Mesenchymal stem cell (in vitro differentiated cells and primary cell): Measurements from ENCODE around the gene SH3PXD2A.

Source experiments
- DNase-seq: peaks from one replicate; pipeline ENCODE4 v3.0.0-alpha.2; 2013
- H2AFZ ChIP-seq: one replicate; pipeline ENCODE4 v1.6.1; 2013; ENCODE audit warnings: low read depth, mild to moderate bottlenecking, control low read depth, inconsistent platforms, low read length, moderate library complexity
- H2AK5ac ChIP-seq: 2 replicates; pipeline ENCODE4 v1.6.1; 2013; ENCODE audit warnings: low read length, moderate library complexity, mild to moderate bottlenecking, inconsistent platforms; ENCODE audit not compliant: severe bottlenecking
- H2BK120ac ChIP-seq: one replicate; pipeline ENCODE4 v1.6.1; 2013; ENCODE audit warnings: low read depth, mild to moderate bottlenecking, inconsistent platforms, low read length, moderate library complexity
- H2BK12ac ChIP-seq, 2 experiments: one replicate each; pipeline ENCODE4 v1.6.1; 2013; ENCODE audit warnings: inconsistent platforms in 2 of 2, low read length in 2 of 2, mild to moderate bottlenecking in 2 of 2, moderate library complexity in 2 of 2, control low read depth in 1 of 2
- H2BK15ac ChIP-seq: one replicate; pipeline ENCODE4 v1.6.1; 2013; ENCODE audit warnings: mild to moderate bottlenecking, low read depth, inconsistent platforms; ENCODE audit not compliant: poor library complexity, severe bottlenecking
- H2BK5ac ChIP-seq: 2 replicates; pipeline ENCODE4 v1.6.1; 2013; ENCODE audit warnings: low read depth, mild to moderate bottlenecking, low read length, control low read depth, inconsistent platforms; ENCODE audit not compliant: poor library complexity, severe bottlenecking
- H3K14ac ChIP-seq, 2 experiments: one replicate each; pipeline ENCODE4 v1.6.1; 2013; ENCODE audit warnings: inconsistent platforms in 2 of 2, low read length in 2 of 2, control low read depth in 1 of 2, mild to moderate bottlenecking in 1 of 2, moderate library complexity in 1 of 2
- H3K18ac ChIP-seq, 2 experiments: one replicate each; pipeline ENCODE4 v1.6.1; 2013; ENCODE audit warnings: inconsistent platforms in 2 of 2, low read length in 2 of 2, control low read depth in 1 of 2, low read depth in 1 of 2, mild to moderate bottlenecking in 1 of 2
- H3K23ac ChIP-seq, 2 experiments: one replicate each; pipeline ENCODE4 v1.6.1; 2013; ENCODE audit warnings: inconsistent platforms in 2 of 2, low read length in 2 of 2, mild to moderate bottlenecking in 2 of 2, moderate library complexity in 2 of 2, control low read depth in 1 of 2
- H3K27ac ChIP-seq: 2 replicates; pipeline ENCODE4 v1.5.1; 2013; ENCODE audit warnings: mild to moderate bottlenecking, moderate library complexity, low read length, control low read depth, inconsistent platforms; ENCODE audit not compliant: poor library complexity, severe bottlenecking
- H3K27me3 ChIP-seq, 2 experiments: 2 replicates each; pipeline versions ENCODE4 v1.6.1 to v1.7.0; 2013; ENCODE audit warnings: low read length in 2 of 2, mild to moderate bottlenecking in 2 of 2, moderate library complexity in 2 of 2, control low read depth in 1 of 2, inconsistent platforms in 1 of 2; ENCODE audit not compliant: control insufficient read depth in 1 of 2, insufficient read depth in 1 of 2
- H3K36me3 ChIP-seq, 2 experiments: 2 replicates each; pipeline versions ENCODE4 v1.6.1 to v1.7.0; 2013; ENCODE audit warnings: low read length in 2 of 2, control low read depth in 1 of 2, inconsistent platforms in 1 of 2, low read depth in 1 of 2, mild to moderate bottlenecking in 1 of 2; ENCODE audit not compliant: insufficient read depth in 2 of 2, control insufficient read depth in 1 of 2
- H3K4ac ChIP-seq, 2 experiments: one replicate each; pipeline ENCODE4 v1.6.1; 2013; ENCODE audit warnings: inconsistent platforms in 2 of 2, low read length in 2 of 2, mild to moderate bottlenecking in 2 of 2, moderate library complexity in 2 of 2, control low read depth in 1 of 2, low read depth in 1 of 2
- H3K4me1 ChIP-seq: 2 replicates; pipeline ENCODE4 v1.6.1; 2013; ENCODE audit warnings: low read depth, low read length, control low read depth; ENCODE audit not compliant: control insufficient read depth, insufficient read depth
- H3K4me2 ChIP-seq: 2 replicates; pipeline ENCODE4 v1.6.1; 2013; ENCODE audit warnings: low read length, mild to moderate bottlenecking, inconsistent platforms; ENCODE audit not compliant: poor library complexity, severe bottlenecking
- H3K4me3 ChIP-seq, 2 experiments: 2 replicates each; pipeline versions ENCODE4 v1.5.1 to v1.7.0; 2013; ENCODE audit warnings: low read length in 2 of 2, mild to moderate bottlenecking in 2 of 2, control low read depth in 1 of 2, low read depth in 1 of 2; ENCODE audit not compliant: insufficient read depth in 1 of 2
- H3K79me1 ChIP-seq: replicated peaks from 2 replicates; pipeline ENCODE4 v1.6.1; 2013; ENCODE audit warnings: mild to moderate bottlenecking, control low read depth, low read length, inconsistent platforms; ENCODE audit not compliant: poor library complexity, severe bottlenecking
- H3K9ac ChIP-seq: 2 replicates; pipeline ENCODE4 v1.7.0; 2013; ENCODE audit warnings: mild to moderate bottlenecking, low read length, moderate library complexity
- H3K9me3 ChIP-seq: 2 replicates; pipeline ENCODE4 v1.7.0; 2013; ENCODE audit warnings: mild to moderate bottlenecking, low read length; ENCODE audit not compliant: control insufficient read depth
- H4K8ac ChIP-seq: one replicate; pipeline ENCODE4 v1.6.1; 2013; ENCODE audit warnings: inconsistent platforms, mild to moderate bottlenecking, low read length, moderate library complexity
- H4K91ac ChIP-seq: one replicate; pipeline ENCODE4 v1.6.1; 2013; ENCODE audit warnings: mild to moderate bottlenecking, low read length, inconsistent platforms
- WGBS: methylation state at CpG from one replicate; pipeline ENCODE4 v1.1.7; 2013; ENCODE audit warnings: mixed read lengths; 5-methylcytosine and 5-hydroxymethylcytosine counted together

The SH3PXD2A gene

DNA sequence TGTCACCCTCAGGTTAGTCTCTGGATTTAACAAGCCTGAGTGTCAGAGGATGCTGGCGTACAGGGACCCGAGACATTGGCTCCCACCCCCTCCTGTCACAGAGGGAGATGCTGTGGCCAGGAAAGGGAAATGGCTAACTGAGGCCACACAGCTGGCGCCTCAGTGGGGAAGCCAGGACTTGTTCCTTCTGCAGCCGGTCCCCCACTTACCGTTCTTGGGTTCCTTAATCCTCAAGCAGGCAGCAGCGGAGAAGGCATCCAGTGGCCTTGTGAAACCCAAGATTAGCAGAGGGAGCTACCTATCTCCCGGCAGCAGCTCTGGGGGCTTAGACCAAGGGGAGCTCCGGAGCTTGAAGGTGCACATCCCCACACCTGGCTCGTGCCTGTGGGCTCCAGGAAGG lies 296.5 kb downstream of the SH3PXD2A start:
- no peak overlapping the region for H2BK5ac ChIP-seq
- no peak overlapping the region for H3K4ac ChIP-seq
- DNase-seq, result no peak
- no peak overlapping the region for H3K4me3 ChIP-seq
- H3K36me3 ChIP-seq, result no peaks in the 10 kb centered on the region
- H4K8ac ChIP-seq, result no peak overlapping the region
- no peaks in the 10 kb centered on the region for H3K79me1 ChIP-seq
- H3K27ac ChIP-seq, result no peak overlapping the region
- 77% methylated on average over 9 of the region's 9 CpGs for WGBS
- H3K4me2 ChIP-seq, result no peak overlapping the region
- H3K4me1 ChIP-seq, result peaks cover 15% of the 10 kb centered on the region
- no peak overlapping the region for H2AFZ ChIP-seq
- no peak overlapping the region for H2BK12ac ChIP-seq
- peak overlapping the region in 1 of 2 experiments; percentile 11 for H3K14ac ChIP-seq
- H2BK120ac ChIP-seq, result no peak overlapping the region
- H4K91ac ChIP-seq, result no peak overlapping the region
- H3K27me3 ChIP-seq, result peaks cover 85 to 87% of the 10 kb centered on the region in 2 experiments
- no peak overlapping the region for H3K9ac ChIP-seq
- no peak overlapping the region for H2AK5ac ChIP-seq
- no peak overlapping the region for H3K18ac ChIP-seq
- H3K9me3 ChIP-seq, result peaks cover 6% of the 10 kb centered on the region
- H3K23ac ChIP-seq, result no peak overlapping the region
- no peak overlapping the region for H2BK15ac ChIP-seq

DNA sequence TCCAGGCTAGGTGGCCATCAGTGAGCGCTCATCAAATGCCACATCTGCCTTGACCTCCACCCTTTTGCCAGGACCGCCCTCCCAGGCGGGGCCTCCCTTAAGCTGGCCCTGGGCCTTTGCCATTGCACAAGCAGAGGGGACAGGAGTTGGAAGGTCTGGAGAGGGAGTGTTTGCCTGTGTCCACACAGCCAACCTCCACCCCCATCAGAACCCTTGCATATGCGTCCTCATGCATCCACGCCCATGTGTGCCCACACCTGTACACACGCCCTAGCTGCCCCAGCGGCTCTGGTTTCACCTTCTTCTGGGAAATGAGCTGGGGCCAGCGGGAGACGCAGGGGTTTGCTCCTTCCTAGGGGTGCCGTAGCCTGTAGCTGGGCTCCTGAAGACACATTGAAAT lies 297.9 kb downstream of the SH3PXD2A start:
- Histone ChIP-seq H2AFZ (no peak overlapping the region), H2BK15ac (no peak overlapping the region), H4K91ac (no peak overlapping the region), H2BK5ac (no peak overlapping the region), H3K9ac (no peak overlapping the region), H3K23ac (no peak overlapping the region), H3K4ac (no peak overlapping the region), H2AK5ac (no peak overlapping the region), H3K4me2 (no peak overlapping the region), H3K79me1 (no peaks in the 10 kb centered on the region), H2BK120ac (no peak overlapping the region), H3K9me3 (peaks cover 6% of the 10 kb centered on the region), H3K27ac (no peak overlapping the region), H3K4me3 (no peak overlapping the region), H3K4me1 (peaks cover 14% of the 10 kb centered on the region), H3K27me3 (peaks cover 90 to 91% of the 10 kb centered on the region in 2 experiments), H3K18ac (peak overlapping the region in 1 of 2 experiments; percentile 48), H4K8ac (no peak overlapping the region), H2BK12ac (no peak overlapping the region), H3K14ac (no peak overlapping the region), H3K36me3 (no peaks in the 10 kb centered on the region)
- over 99% methylated on average over 5 of the region's 10 CpGs for WGBS
- DNase-seq, result no peak

DNA sequence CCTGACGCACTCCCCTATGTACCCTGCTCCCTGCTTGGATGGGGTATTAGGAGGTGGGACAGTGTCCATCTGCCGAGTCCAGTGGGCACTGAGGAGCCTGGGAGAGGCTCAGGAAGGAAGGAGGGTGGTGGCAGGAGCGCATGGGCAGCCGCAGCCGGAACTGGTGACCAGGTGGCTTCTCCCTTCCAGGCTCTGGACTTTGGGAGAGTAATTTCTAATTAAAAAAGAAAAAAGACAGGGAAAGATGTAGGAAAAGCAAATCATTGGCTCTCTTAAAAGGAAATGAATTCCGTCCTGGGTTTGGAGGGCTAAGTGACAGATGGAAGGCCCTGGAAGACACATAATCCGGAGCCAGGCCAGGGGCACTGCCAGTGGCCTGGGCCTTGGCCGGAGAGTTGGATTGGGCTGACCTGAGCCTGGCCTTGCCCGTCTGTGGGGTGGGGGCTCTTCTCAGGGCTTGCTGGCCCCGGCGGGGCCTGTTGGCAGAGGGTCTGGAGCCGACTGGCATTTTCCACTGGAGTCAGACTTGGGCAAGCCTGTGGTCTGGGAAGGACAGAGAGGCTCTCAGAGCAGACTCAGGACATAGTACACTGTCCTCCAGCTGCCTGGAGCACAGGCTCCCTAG lies 298.9 kb downstream of the SH3PXD2A start:
- no peaks in the 10 kb centered on the region for H3K79me1 ChIP-seq

DNA sequence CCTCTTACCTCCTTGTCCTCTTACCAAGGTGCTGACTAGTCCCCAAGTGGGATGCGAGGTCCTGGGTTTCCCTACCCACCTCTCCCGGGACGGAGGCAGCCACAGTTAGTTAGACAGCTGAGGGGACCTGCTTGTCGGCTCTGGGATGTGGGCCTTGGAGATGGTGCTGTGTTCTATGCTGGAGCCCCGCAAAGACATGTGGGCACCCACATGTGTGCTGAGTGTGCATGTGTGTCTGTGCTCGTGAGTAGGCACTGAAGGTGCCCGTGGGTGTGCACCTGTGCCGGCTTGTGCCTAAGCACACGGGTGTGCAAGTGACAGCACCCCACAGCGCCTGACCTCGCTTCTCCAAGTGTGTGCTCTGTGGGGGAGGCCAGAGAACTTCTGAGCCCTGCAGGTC lies 299.7 kb downstream of the SH3PXD2A start:
- peaks cover 91 to 92% of the 10 kb centered on the region in 2 experiments for H3K27me3 ChIP-seq
- no peak overlapping the region for H3K4me3 ChIP-seq
- H3K4me1 ChIP-seq, result peaks cover 14% of the 10 kb centered on the region
- 89% methylated on average over 11 of the region's 11 CpGs for WGBS
- no peak overlapping the region for H2BK12ac ChIP-seq
- no peaks in the 10 kb centered on the region for H3K36me3 ChIP-seq
- no peak overlapping the region for H3K23ac ChIP-seq
- no peak overlapping the region for H3K18ac ChIP-seq
- no peak overlapping the region for H2BK5ac ChIP-seq
- H3K27ac ChIP-seq, result no peak overlapping the region
- no peak overlapping the region for H2AK5ac ChIP-seq
- H3K9me3 ChIP-seq, result peaks cover 2% of the 10 kb centered on the region
- H4K91ac ChIP-seq, result no peak overlapping the region
- no peak overlapping the region for H3K9ac ChIP-seq
- no peak overlapping the region for H3K4ac ChIP-seq
- H3K14ac ChIP-seq, result no peak overlapping the region
- DNase-seq, result no peak
- H3K4me2 ChIP-seq, result no peak overlapping the region
- H2BK15ac ChIP-seq, result no peak overlapping the region
- H2AFZ ChIP-seq, result no peak overlapping the region
- no peaks in the 10 kb centered on the region for H3K79me1 ChIP-seq
- H2BK120ac ChIP-seq, result no peak overlapping the region
- H4K8ac ChIP-seq, result no peak overlapping the region

More for the DNA sequence above, 298.9 kb downstream of the SH3PXD2A start:
- Histone ChIP-seq H3K4ac (no peak overlapping the region), H2AK5ac (no peak overlapping the region), H2AFZ (no peak overlapping the region), H2BK5ac (no peak overlapping the region), H3K23ac (no peak overlapping the region), H3K4me2 (no peak overlapping the region), H3K36me3 (no peaks in the 10 kb centered on the region), H4K91ac (no peak overlapping the region), H2BK15ac (no peak overlapping the region), H3K14ac (no peak overlapping the region), H3K4me3 (no peak overlapping the region), H3K27ac (no peak overlapping the region), H3K27me3 (peaks cover 92% of the 10 kb centered on the region in 2 experiments), H3K18ac (no peak overlapping the region), H2BK12ac (no peak overlapping the region), H3K9me3 (peaks cover 6% of the 10 kb centered on the region), H3K9ac (no peak overlapping the region), H4K8ac (no peak overlapping the region), H2BK120ac (no peak overlapping the region), H3K4me1 (peaks cover 14% of the 10 kb centered on the region)
- DNase-seq, result no peak
- WGBS, result 94% methylated on average over 12 of the region's 12 CpGs
